ENCODE results near the gene OTOF. TPM values are rescaled to one million over a fixed set of nuclear protein-coding genes. Genes with fewer than 3 reads are reported as not detected.

OTOF gene
- total RNA-seq, 1 experiment from 2014 or later, result not detected

Other genes starting within 250 kb of the OTOF start
- 218 and 229 TPM in 2 replicates for gene HADHA, start 233.5 kb downstream of the OTOF start, total RNA-seq (2014; rRNA removed; shearing (Covaris generic); ENCODE audit: low replicate concordance)
- 14.7 and 30.8 TPM in 2 replicates for gene HADHB, start 233.2 kb downstream of the OTOF start, total RNA-seq (2014; rRNA removed; shearing (Covaris generic); ENCODE audit: low replicate concordance)
- 15.3 and 19.0 TPM in 2 replicates for gene SELENOI, start 132.0 kb downstream of the OTOF start, total RNA-seq (2014; rRNA removed; shearing (Covaris generic); ENCODE audit: low replicate concordance)
- gene ADGRF3, start 131.3 kb downstream of the OTOF start, total RNA-seq (2014; rRNA removed; shearing (Covaris generic); ENCODE audit: low replicate concordance), result 0.23 and 0.68 TPM in 2 replicates
- gene DRC1, start 76.2 kb downstream of the OTOF start, total RNA-seq (2014; rRNA removed; shearing (Covaris generic); ENCODE audit: low replicate concordance), result 0.20 TPM in 1 of 2 replicates, not detected in the other
- not detected in 2 replicates for gene CIB4, start 163.2 kb upstream of the OTOF start, total RNA-seq (2014; rRNA removed; shearing (Covaris generic); ENCODE audit: low replicate concordance)
- gene KCNK3, start 214.6 kb upstream of the OTOF start, total RNA-seq (2014; rRNA removed; shearing (Covaris generic); ENCODE audit: low replicate concordance), result 28.4 and 55.4 TPM in 2 replicates

All from Caki2 (cell line).